Loucy (cell line): ENCODE measurements around the gene PPM1M.

Experiments
- H2AFZ ChIP-seq: fragments of 200-600 bp; sonication (generic); 2 replicates; pipeline ENCODE4 v1.6.0; 2016; ENCODE audit warnings: antibody characterized with exemption, mild to moderate bottlenecking, low read length, moderate library complexity
- H3F3A ChIP-seq: fragments of 200-600 bp; 2 replicates; pipeline ENCODE4 v1.6.0; 2016; ENCODE audit warnings: antibody characterized with exemption, low read depth, mild to moderate bottlenecking
- H3K27me3 ChIP-seq: fragments of 200-600 bp; sonication (generic); 2 replicates; pipeline ENCODE4 v1.6.1; 2014; ENCODE audit warnings: low read length, mild to moderate bottlenecking; ENCODE audit not compliant: insufficient read depth, poor library complexity, severe bottlenecking
- H3K36me3 ChIP-seq: fragments of 200-600 bp; sonication (generic); 2 replicates; pipeline ENCODE4 v1.6.1; 2016; ENCODE audit warnings: low read length; ENCODE audit not compliant: insufficient read depth
- H3K4me1 ChIP-seq: fragments of 200-600 bp; sonication (generic); 2 replicates; pipeline ENCODE4 v1.5.1; 2014; ENCODE audit warnings: low read length, mild to moderate bottlenecking; ENCODE audit not compliant: insufficient read depth, poor library complexity, severe bottlenecking
- H3K4me2 ChIP-seq: fragments of 200-600 bp; sonication (generic); 2 replicates; pipeline ENCODE4 v1.6.0; 2014; ENCODE audit warnings: antibody characterized with exemption, low read length, low read depth, mild to moderate bottlenecking; ENCODE audit not compliant: poor library complexity, severe bottlenecking
- H3K4me3 ChIP-seq: fragments of 200-600 bp; sonication (generic); 2 replicates; pipeline ENCODE4 v1.5.1; 2014; ENCODE audit warnings: low read length, mild to moderate bottlenecking, mixed read lengths; ENCODE audit not compliant: poor library complexity, severe bottlenecking
- H3K79me2 ChIP-seq: fragments of 200-600 bp; sonication (generic); 2 replicates; pipeline ENCODE4 v1.6.1; 2014; ENCODE audit warnings: low read length; ENCODE audit not compliant: insufficient read depth
- H3K9ac ChIP-seq: fragments of 200-600 bp; sonication (generic); 2 replicates; pipeline ENCODE4 v1.6.0; 2014; ENCODE audit warnings: mild to moderate bottlenecking, low read depth, low read length, moderate library complexity; ENCODE audit not compliant: poor library complexity, severe bottlenecking
- H3K9me2 ChIP-seq: fragments of 200-600 bp; sonication (generic); replicated peaks from 2 replicates; pipeline ENCODE4 v1.6.1; 2016; ENCODE audit warnings: low read depth, low read length, mixed read lengths
- H3K9me3 ChIP-seq: fragments of 200-600 bp; sonication (generic); 2 replicates; pipeline ENCODE4 v1.6.1; 2014; ENCODE audit warnings: mild to moderate bottlenecking, antibody characterized with exemption, low read length, low read depth; ENCODE audit not compliant: insufficient read depth
- H4K20me1 ChIP-seq: fragments of 200-600 bp; sonication (generic); 2 replicates; pipeline ENCODE4 v1.6.0; 2014; ENCODE audit warnings: antibody characterized with exemption, low read length, mild to moderate bottlenecking; ENCODE audit not compliant: insufficient read depth, poor library complexity, severe bottlenecking
- EZH2phosphoT487 ChIP-seq: fragments of 200-600 bp; IDR thresholded peaks from 2 replicates; pipeline ENCODE4 v1.6.1; 2018; ENCODE audit warnings: antibody characterized with exemption, mild to moderate bottlenecking, moderate library complexity, borderline replicate concordance
- TF ChIP-seq, protein P1 (sequence below): fragments of 200-600 bp; sonication (generic); conservative IDR thresholded peaks from 2 replicates; pipeline ENCODE4 v1.5.1; 2014; ENCODE audit warnings: mild to moderate bottlenecking, antibody characterized with exemption, low read length

The PPM1M gene

DNA sequence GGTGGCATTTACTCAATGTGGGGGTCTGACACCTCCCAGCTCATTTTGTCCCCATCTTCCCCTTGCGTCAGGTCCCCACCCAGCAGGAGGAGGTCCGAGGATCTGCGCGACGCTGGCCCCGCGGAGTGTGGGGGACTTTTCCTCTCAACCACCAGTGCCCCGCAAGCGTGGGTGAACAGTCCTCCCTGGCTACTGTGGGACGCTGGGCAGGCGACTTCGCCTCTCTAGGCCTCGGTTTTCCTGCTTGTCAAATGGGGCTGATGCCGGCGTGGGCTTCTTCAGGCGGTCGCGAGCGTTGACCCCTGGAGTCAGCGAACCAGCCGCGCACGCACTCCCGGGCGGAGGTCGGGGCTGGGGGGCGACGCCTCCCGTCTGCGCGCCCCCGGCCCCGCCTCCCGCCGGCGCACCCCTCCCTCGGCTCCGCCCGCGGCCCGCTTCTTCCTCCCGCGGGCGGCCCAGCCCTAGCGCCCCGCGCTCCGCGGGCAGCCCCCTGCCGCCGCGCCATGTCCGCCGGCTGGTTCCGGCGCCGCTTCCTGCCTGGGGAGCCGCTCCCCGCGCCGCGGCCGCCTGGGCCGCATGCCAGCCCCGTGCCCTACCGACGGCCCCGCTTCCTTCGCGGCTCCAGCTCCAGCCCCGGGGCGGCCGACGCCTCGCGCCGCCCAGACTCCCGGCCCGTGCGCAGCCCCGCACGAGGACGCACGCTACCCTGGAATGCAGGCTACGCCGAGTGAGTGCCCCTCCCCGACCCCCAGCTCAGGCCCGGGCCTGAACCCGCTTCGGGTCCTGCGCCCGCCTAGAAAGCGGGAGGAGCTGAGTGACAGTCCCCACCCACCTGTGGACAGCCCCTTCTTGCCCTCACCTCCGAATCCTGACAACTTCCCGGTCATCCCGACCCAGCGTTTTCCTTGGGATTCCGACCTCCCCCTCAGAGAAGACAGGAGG, at the start of gene PPM1M:
Gene PPM1M (plus strand): TSS at position 438 of the 942 bp plus-strand sequence. CDS start 66 bp downstream, at position 504.
- Histone ChIP-seq H3K9ac (no peak within 1 kb of the TSS), H3K79me2 (no peaks in the 10 kb centered on the region), H3K9me2 (no peaks in the 10 kb centered on the region)

GRCh38 chr3:52195823-52196331, 49.7 kb upstream of the PPM1M start:
- Histone ChIP-seq H3K27me3 (no peaks in the 10 kb centered on the region), H3K36me3 (no peaks in the 10 kb centered on the region), H3K4me3 (no peak overlapping the region), H3K9me2 (no peaks in the 10 kb centered on the region), H3F3A (no peaks in the 10 kb centered on the region), H4K20me1 (peaks cover 17% of the 10 kb centered on the region), H2AFZ (no peak overlapping the region), H3K9ac (no peak overlapping the region), H3K79me2 (peaks cover 29% of the 10 kb centered on the region), H3K4me2 (no peak overlapping the region), H3K4me1 (peaks cover 32% of the 10 kb centered on the region), H3K9me3 (no peaks in the 10 kb centered on the region)
- no peak for TF ChIP-seq EZH2phosphoT487
- TF ChIP-seq, protein P1, sequence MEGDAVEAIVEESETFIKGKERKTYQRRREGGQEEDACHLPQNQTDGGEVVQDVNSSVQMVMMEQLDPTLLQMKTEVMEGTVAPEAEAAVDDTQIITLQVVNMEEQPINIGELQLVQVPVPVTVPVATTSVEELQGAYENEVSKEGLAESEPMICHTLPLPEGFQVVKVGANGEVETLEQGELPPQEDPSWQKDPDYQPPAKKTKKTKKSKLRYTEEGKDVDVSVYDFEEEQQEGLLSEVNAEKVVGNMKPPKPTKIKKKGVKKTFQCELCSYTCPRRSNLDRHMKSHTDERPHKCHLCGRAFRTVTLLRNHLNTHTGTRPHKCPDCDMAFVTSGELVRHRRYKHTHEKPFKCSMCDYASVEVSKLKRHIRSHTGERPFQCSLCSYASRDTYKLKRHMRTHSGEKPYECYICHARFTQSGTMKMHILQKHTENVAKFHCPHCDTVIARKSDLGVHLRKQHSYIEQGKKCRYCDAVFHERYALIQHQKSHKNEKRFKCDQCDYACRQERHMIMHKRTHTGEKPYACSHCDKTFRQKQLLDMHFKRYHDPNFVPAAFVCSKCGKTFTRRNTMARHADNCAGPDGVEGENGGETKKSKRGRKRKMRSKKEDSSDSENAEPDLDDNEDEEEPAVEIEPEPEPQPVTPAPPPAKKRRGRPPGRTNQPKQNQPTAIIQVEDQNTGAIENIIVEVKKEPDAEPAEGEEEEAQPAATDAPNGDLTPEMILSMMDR: no peak

More for the DNA sequence above, at the start of gene PPM1M:
- Histone ChIP-seq H3K4me1 (peaks cover 5% of the 10 kb centered on the region), H3K4me3 (no peak within 1 kb of the TSS), H3K27me3 (no peaks in the 10 kb centered on the region), H2AFZ (no peak within 1 kb of the TSS), H4K20me1 (no peaks in the 10 kb centered on the region), H3F3A (no peaks in the 10 kb centered on the region), H3K9me3 (no peaks in the 10 kb centered on the region), H3K4me2 (no peak within 1 kb of the TSS), H3K36me3 (no peaks in the 10 kb centered on the region)
- TF ChIP-seq, protein P1: no peak
- TF ChIP-seq EZH2phosphoT487: no peak

DNA sequence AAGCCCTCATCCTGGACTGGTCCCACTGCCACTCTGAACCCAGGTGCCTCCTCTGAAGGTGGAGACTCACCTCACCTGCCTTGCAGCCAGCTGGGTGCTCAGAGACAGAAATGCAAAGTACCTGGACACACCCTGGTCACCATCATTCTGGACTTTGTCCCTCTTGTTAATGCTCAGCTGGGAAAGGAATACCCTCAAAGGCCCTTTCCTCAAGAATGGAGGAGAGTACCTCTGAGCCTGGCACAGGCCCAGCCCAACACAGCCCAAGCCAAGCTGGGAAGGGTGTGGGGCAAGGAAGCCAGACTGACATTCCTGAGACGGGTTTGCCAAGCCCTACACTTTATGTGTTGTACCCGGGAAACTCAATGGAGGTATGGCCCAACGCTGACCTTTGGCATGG, 48.6 kb upstream of the PPM1M start:
- no peaks in the 10 kb centered on the region for H3F3A ChIP-seq
- peak overlapping the region; percentile 80 for H3K4me2 ChIP-seq
- no peak overlapping the region for H2AFZ ChIP-seq
- H4K20me1 ChIP-seq: peaks cover 17% of the 10 kb centered on the region
- H3K79me2 ChIP-seq: peaks cover 36% of the 10 kb centered on the region
- TF ChIP-seq, protein P1: no peak
- TF ChIP-seq EZH2phosphoT487: no peak
- H3K4me1 ChIP-seq: peaks cover 43% of the 10 kb centered on the region
- H3K4me3 ChIP-seq: peak overlapping the region; percentile 100
- no peaks in the 10 kb centered on the region for H3K36me3 ChIP-seq
- H3K9me3 ChIP-seq: no peaks in the 10 kb centered on the region
- H3K9me2 ChIP-seq: no peaks in the 10 kb centered on the region
- H3K27me3 ChIP-seq: no peaks in the 10 kb centered on the region
- peak overlapping the region; percentile 98 for H3K9ac ChIP-seq
